RCC 7860 (cell line): Measurements from ENCODE around the gene FAM227A.

ENCODE experiments used
- DNase-seq: peaks from one replicate; pipeline ENCODE4 v3.0.0-alpha.2; 2015; ENCODE audit warnings: low spot score
- FAIRE-seq: peaks from 2 replicates; lab custom pipeline; 2012; peaks lifted over from hg19 to GRCh38; lab: Jason Lieb, UNC

FAM227A gene

DNA sequence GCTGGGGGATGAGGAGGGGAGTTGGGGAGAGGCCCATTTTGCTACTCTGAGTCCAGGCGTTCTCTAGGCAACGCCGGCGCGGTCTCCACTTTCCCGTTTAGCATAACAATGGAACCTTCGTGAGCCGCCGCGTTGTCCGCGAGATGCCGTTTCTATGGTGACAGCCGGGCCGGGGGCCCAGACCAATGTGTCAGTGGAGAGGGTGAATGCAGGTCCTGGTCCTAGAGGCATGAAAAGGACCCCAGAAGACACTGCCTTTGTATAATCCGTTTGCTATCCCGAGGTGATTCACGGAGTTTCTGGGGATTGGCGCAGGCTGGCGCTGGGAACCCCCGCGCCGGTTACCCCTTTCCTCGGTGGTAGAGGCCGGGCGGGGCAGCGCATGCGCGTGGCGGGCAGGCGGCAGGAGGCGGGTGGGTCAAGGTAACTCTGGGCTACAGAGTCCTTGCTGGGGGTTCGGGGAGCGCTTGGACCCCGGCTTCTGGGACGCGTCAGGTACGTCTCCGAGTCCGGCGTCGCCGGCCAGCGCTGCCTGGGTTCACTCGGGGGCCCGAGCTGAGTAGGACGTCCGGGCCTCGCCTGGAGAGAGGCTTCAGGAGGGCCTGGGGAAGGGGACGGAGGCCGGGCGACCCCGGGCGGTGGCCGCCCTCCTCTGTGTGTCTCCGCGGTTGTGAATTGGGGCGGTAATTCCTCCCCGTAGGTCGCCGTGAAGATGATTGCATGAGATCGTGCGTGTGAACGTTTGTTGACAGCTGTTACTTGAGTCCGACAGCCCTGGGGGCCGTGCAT, at the start of gene FAM227A, which contains the start of gene CBY1:
Gene FAM227A (minus strand): TSS at position 137 of the 789 bp plus-strand sequence. CDS start 6,224 bp downstream, outside the sequence.
Gene CBY1 (plus strand): TSS at position 383 of the 789 bp plus-strand sequence. CDS start 11,417 bp downstream, outside the sequence.
- no peak for FAIRE-seq
- DNase-seq: peak; percentile 77

DNA sequence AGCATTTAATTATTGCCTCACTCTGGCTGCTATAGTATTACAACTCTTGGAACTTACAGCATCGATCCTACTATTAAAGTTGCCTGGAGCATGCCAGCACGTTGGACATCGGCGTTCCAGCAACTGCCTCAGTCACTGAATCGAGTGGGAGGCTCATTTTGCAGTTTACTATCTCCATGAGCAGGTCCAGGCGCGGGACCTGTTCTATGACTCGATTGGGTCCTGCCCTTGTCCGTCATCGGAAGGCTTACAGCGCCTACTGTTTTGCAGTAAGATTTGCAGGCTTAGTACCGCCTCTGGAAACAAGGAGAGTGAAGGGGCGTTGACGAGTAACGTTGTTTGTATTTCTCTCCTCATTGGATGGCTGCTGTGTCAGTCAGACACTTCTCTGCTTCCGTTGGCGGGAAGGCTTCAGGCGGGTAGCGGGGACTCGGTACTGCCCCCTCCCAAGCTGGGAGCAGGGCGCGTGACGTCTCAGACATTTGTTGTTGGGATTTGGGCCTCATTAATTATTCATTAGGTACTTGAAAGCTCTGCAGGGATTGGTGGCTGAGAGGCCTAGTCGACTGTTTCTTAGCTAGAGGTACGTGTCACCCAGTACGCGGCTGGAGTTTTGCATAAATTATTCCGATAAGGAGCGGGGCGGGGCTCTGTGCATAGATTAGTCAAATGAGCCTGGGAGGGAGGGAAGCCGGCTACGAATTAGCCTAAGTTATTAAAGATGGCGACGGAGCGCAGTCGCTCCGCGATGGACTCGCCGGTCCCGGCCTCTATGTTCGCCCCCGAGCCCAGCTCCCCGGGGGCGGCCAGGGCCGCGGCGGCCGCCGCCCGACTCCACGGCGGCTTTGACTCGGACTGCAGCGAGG, 49.3 kb upstream of the FAM227A start, which contains the start of gene GTPBP1:
Gene GTPBP1 (plus strand): TSS at position 710 of the 866 bp plus-strand sequence. CDS start 12 bp downstream, at position 722.
- DNase-seq: peak; percentile 100
- peak; percentile 96 for FAIRE-seq

DNA sequence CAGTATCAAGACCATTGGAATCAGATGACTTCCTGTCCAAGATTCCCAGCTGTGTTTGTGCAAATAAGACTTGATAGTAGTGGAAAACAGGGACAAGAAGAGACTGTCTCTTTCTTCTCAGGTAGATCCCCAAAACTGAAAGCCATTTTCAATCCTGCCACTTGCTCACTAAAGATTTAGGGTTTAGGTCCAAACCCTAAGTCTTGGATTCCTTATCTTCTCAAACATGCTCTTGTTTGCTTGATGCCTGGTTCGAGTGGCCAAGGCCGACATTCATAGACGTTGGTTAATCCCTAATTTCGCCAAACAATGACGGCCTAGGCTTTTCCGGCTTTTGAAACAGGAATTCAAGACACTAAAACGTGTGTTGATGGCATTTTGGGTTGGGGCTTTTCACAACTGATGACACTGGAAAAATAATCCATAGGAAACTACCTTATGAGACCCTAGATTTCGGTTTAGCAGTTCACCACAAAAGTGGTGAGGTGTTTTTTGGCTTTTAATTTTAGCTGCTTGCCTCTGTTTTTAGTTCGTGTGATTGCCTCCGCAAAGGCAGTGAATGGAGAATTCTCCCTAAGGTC, 48.6 kb upstream of the FAM227A start:
- no peak for DNase-seq
- no peak for FAIRE-seq

DNA sequence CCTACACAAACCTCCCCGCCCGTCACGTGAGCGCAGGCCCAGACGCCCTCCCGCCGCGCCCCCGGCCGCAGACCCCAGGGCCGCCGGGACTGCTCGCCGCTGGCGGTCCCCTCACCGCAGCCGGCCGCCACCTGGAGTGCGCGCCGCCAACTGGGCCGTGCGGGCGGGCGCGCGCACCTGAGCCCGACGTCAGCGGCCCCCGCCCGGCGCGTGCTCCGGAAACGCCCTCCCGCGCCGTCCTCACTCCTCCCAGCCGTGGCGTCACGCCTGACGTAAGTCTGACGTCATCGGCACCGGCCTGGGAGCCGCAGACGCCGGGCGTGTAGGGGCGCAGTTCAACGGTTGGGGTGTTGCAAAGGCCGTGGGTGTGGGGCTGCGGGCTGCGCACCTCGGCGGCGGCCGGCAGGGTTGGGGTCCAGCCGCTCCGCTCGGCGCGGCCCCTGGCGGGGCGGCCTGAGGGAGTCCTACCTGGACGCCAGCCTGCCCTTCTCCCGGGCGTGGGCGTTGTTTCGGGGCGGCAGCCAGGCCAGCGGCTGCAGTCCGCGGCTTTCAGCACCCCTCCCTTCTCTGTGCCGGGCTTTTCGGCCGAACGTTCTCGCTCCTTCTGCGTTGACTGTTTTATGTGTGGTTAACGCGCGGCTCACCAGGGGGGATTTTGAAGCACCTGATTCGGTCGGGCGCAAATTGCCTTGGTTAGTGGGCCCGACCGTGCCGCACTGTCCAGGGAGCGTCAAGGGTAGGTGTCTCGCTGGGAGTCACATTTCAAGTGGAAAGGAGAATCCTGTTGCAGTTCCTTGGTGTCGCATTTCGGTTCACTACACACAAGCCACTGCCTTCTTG, 44.8 kb upstream of the FAM227A start, which contains the start of gene JOSD1:
Gene JOSD1 (minus strand): TSS at position 155 of the 840 bp plus-strand sequence. CDS start 956 bp downstream, outside the sequence.
- no peak for FAIRE-seq
- DNase-seq: peak; percentile 71

DNA sequence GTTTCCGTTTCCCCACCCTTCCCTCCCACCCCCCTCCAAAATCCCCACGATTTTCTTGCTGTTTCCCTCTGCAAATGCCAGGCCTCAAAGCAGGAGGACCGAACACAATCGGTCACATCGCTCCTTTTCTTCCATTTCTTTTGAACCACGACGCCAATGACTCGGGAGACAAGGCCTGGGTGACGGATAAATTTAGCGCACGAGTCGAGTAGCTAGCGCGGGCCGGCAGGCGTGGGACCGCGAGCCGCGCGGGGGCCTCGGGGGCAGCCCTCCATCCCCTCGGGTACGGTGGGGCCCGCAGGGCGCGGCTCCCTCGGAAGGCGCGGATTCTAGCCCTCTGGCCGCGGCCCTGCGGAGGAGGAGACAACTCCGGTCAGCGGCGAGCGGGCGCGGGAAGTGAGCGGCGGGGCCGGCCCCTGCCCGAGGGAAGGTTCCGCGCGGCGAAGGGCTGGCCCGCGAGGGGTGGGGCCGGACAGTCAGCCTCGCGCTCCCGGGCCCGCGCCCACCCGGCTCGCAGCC, 44.1 kb upstream of the FAM227A start:
- FAIRE-seq (no peak), DNase-seq (peak; percentile 34)

DNA sequence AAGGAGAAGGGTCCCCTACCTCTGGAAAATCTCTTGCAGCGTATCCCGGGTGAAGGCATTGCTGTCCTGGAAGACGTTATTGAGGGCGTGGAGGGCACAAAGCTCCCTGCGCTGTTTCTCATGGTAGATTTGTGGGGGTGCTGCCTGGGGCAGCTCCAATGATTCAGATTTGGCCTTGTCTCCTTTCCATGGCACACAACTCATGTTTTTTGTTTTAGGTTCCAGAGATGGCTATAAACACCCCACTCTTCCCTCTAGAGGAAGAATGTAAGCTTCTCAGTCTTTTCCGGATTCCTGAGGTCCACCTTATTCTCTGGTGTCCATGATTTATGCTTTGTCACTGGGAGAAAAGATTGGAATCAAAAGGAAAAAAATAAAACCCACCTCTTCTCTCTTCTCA, 43.6 kb upstream of the FAM227A start:
- no peak for FAIRE-seq
- peak; percentile 6 for DNase-seq

DNA sequence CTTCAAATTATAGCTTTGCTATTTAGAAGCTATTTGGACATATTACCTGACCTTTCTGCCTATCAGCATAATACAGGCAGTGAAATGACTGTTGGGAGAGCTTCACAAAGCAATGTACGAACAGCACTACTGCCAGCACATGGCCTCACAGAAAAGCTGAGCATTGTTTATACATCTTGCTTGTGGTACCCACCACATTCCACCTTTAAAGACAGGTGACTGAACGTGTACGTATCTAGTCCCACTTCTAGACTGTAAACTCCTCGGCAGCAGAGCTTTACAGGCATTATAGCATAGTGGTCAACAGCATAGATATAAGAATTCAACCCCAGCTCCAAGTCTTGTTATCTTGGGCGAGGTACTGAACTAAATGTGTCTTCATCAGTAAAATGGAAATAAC, 43.0 kb upstream of the FAM227A start:
- DNase-seq (no peak), FAIRE-seq (no peak)

DNA sequence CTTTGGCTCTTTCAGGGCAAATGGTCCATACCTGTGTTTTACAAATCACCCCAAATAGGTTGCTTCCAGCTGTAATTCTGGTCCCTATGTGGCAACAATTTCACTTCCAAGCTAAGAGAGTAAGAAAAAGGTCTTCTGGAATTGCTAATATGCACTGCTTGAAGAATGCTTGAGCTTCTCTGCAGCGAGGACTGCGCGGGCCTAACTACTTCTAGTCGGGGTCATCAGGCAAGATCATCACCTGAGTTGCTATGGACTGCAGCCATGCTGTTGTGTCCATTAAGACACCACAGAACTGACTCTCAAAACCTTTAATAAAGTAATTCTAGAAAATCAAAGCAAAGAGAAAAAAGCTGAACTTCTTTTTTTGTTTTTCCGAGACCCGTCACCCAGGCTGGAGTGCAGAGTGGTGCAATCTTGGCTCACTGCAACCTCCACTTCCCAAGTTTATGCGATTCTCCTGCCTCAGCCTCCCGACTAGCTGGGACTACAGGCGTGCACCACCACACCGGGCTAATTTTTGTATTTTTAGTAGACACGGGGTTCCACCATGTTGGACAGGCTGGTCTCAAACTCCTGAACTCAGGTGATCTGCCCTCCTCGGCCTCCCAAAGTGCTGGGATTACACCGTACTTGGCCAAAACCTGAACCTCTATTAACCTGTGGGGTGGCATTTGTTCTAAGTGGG, 42.4 kb upstream of the FAM227A start:
- FAIRE-seq (no peak), DNase-seq (no peak)

DNA sequence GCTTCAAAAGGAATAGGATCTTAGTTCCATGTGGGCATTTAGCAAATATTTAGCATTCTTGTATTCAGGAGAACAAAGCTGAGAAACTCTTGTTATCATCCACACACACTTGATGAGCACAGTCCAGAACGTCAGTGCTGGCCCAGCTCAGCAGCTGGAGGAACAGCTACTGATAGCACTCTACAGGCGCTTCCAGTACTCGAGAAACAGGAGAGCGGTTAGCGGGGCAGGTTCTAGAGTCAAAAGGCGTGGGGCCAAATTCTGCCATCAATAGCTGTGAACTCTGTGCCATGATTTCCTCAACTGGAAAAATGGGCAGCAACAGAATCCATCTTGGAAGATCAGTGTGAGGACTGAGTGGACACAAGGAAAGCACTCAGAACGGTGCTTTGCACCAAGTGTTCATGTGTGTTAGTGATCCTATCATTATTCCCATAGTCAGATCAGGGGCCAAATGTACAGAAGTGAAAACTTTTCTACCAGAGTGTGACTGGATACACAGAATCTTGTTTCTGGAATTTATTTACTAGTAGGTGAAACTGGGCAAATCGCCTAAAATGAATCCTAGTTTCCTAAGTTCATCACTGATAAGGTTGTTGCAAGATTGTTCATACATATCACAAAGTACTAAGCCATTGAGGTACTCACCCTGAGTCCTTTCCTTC, 41.4 kb upstream of the FAM227A start:
- FAIRE-seq (no peak), DNase-seq (no peak)

DNA sequence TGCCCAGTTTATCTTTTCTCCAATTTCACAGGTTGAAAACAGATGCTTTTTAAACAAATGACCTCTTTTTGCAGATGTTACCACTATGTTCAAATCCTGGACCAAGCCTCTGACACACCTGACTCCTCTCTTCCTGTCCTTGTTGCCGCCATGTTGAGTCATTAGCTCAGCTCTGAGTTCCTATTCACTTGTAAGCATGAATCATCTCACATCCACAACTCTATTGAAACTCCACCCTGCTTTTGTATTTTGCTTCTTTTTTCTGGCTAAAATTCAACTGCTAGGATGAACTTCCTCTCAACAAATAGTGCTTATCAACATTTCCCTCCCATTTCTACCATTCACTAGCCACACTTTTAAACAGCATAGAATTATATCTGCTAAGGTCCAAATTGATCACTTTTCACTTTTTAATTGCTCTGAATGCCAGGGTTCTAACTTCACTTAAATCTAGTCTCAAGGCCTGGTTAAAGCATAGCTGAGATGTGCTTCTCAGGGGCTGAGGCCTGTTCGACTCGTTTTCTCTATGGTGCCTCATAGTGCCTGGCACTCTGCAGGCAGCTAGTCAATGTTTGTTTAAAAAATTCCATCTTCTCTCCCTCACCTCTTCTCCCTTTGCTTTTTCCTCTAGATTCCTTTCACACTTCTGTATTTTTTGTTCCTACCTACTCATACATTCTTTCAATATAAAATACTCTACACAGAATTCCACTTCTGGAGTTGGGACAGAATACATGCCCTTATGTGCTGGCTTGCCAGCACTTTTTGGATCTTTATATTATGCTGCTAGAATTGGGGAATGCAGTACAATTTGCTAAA, 40.6 kb upstream of the FAM227A start:
- FAIRE-seq (peak; percentile 80), DNase-seq (peak; percentile 70)

DNA sequence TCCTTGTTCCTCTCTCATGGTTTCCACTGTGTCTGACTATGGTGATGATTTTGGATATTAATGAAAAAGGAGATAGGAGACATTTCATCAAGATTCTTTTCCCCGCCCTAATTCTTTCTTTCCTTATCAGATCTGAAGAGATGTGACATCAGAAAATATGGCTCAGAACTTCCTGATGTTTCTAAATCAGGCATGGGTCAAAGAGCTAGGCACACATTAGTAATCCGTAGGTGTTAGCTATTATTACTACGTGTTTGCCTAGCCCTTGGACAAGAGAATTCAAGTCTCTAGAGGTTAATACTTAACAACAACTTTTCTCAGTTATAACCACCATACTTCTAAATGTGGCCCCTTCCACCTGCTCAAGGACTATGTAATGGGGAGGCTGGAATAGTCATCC, 38.7 kb upstream of the FAM227A start:
- DNase-seq: no peak
- no peak for FAIRE-seq

DNA sequence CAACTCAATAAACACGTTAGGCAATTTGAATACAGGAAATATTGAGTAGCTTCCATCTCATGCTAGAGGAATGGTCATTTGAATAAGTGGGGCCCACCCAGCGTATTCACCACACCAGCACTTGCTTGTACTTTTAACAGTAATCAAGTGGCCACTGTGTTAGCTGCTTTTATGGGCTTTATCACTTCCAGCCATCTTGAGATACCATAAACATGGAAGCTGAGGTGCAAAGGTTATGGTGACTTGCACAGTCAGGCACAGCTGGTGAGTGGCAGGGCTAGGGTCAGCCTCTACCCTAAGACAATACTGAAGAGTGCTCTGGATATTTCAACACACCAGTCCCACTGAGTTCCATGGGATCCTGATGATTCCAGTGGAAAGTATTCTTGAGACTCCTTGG, 37.9 kb upstream of the FAM227A start:
- no peak for FAIRE-seq
- DNase-seq: no peak

DNA sequence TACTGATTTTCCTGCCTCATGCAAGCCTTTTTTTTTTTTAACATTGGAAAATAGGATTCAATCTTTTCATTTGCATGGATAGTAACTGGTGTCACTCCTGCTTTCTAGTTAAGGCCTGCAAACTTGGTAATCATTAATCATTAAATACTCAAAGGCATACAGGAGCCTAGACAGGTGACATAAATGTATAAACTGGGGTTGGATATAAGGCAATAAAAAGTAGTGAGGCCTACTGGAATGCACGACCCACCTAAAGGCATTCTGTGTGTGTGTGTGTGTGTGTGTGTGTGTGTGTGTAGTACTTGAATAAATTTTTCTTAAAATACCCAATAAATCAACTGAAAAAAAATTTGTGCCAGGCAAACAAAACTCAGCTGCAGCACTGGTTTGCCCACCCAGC, 33.5 kb upstream of the FAM227A start:
- DNase-seq (no peak), FAIRE-seq (no peak)

DNA sequence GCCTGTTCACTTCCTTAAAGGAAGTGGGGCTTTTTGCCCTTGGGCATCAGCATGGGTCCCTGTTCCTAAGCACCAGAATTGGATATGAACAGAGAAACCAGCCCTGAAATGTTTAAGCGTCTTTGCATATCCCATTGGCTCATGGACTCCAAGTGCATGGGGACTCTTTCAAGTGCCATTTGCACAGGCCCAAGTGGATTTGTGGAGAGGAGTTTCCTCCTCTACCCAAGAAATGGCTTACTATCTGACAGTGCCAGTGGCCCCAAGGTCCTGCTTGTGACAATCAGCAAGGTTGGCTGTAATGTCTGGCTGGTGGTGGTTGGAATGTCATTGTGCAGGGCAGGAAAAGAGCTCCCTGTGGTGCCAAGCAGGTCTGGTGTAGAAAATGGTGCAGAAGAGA, 29.6 kb upstream of the FAM227A start:
- DNase-seq (no peak), FAIRE-seq (no peak)

DNA sequence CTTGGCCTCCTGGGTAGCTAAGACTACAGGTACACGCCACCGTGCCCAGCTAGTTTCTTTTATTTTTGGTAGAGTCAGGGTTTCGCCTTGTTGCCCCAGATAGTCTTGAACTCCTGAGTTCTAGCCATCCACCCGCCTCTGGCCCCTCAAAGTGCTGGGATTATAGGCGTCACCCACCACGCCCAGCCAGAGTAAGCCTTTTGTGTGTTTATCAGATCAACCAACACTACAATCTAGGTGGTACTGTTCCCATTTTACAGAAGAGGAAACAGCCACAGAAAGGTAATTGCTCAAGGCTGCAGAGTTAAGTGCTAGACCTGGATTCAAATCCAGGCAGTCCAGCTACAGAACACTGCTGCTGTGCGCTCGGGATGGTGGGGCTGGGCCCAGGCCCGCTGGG, 28.7 kb upstream of the FAM227A start:
- no peak for FAIRE-seq

DNA sequence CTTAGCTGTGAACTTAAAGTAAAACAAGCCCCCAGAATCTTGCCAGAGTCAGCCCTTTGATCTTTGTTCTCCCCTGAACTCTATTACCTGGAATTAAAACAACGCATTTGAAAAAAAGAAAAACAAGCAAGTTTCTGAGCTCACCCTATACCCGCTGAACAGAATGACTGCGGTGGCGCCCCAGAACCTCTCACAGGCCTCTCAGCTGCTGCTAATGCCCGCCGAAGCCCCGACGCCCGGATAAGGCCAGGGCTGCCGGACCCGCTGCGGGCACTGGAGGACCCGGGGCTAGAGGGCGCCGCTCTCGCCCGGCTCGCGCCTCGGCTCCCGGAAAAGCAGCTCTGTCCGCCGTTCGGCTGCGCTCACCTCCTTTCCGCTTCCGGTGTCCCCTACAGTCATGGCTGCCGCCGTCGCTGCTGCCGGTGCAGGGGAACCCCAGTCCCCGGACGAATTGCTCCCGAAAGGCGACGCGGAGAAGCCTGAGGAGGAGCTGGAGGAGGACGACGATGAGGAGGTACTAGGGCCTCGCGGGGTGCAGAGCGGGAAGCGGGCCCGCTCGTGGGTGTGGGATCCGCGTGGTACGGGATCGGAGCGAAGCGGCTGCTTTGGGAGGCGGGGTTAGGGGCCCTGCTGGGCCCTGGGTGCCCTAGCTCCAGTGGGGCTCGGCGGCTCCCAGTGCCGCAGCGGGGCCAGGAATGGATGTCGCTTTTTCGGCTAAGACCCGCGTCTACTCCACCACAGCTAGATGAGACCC, 25.6 kb upstream of the FAM227A start, which contains the start of gene TOMM22:
Gene TOMM22 (plus strand): TSS at position 376 of the 754 bp plus-strand sequence. CDS start 22 bp downstream, at position 398.
- DNase-seq (peak; percentile 71), FAIRE-seq (no peak)

More for the DNA sequence above, 28.7 kb upstream of the FAM227A start:
- no peak for DNase-seq

DNA sequence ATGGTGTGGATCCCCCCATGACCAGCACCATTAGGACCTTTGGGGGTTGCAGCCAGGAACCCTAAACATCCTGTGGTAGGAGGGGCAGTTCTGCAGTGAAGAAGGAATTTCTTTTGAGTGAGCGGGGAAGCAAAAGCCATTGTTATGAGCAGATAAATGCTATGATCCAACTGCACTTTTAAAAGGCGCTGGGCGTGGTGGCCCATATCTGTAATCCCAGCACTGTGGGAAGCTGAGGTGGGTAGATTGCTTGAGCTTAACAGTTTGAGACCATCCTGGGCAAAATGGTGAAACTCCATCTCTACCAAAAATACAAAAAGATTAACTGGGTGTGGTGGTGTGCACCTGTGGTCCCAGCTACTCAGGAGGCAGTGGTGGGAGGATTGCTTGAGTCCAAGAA, 19.6 kb upstream of the FAM227A start:
- FAIRE-seq (no peak), DNase-seq (no peak)
